HL-60 (cell line): ENCODE data around the gene PER1.
A peak's percentile ranks its signal among the peaks of the same experiment; 100 is the strongest.

Experiments
- DNase-seq, 2 experiments: peaks; one replicate each; pipeline ENCODE4 v3.0.0-alpha.2; 2010 to 2020; ENCODE audit warnings: low read depth in 1 of 2, low spot score in 1 of 2
- H3K27ac ChIP-seq: fragments of 250-450 bp; sonication (Bioruptor Pico); replicated peaks from 2 replicates; pipeline ENCODE4 v1.5.1; 2020; ENCODE audit warnings: mild to moderate bottlenecking, moderate library complexity
- H3K27me3 ChIP-seq: fragments of 250-450 bp; sonication (Bioruptor Pico); 2 replicates; pipeline ENCODE4 v1.5.1; 2021; ENCODE audit warnings: mild to moderate bottlenecking, moderate library complexity; ENCODE audit not compliant: insufficient read depth, poor library complexity, severe bottlenecking
- H3K4me3 ChIP-seq: replicated peaks from 2 replicates; pipeline ENCODE4 v1.5.1; 2011; ENCODE audit warnings: mild to moderate bottlenecking, control low read depth, low read length; ENCODE audit not compliant: insufficient read depth
- CTCF ChIP-seq: IDR thresholded peaks from one replicate; pipeline ENCODE4 v1.5.1; 2011; ENCODE audit warnings: low read length, control low read depth, inconsistent platforms; ENCODE audit not compliant: insufficient read depth
- POLR2AphosphoS5 ChIP-seq: IDR thresholded peaks from 2 replicates; pipeline ENCODE4 v1.6.1; 2012; ENCODE audit warnings: low read depth
- REST ChIP-seq: IDR thresholded peaks from 2 replicates; pipeline ENCODE4 v1.6.1; 2012; ENCODE audit warnings: low read depth; ENCODE audit not compliant: insufficient replicate concordance

PER1 gene

GRCh38 chr17:8159032-8159400 lies 6.8 kb upstream of the PER1 start:
- H3K27ac ChIP-seq, result no peak overlapping the region
- H3K4me3 ChIP-seq, result no peak overlapping the region
- H3K27me3 ChIP-seq, result no peaks in the 10 kb centered on the region
- DNase-seq, result no peak
- TF ChIP-seq REST (no peak), CTCF (no peak), POLR2AphosphoS5 (no peak)

GRCh38 chr17:8158267-8159031 lies 6.2 kb upstream of the PER1 start:
- no peak overlapping the region for H3K4me3 ChIP-seq

More at GRCh38 chr17:8158267-8159031, 6.2 kb upstream of the PER1 start:
- TF ChIP-seq CTCF (peak; percentile 41), POLR2AphosphoS5 (no peak), REST (no peak)
- H3K27ac ChIP-seq, result 0 out of 2 replicates have a peak overlapping the region, but pooled peaks have one; percentile 15
- H3K27me3 ChIP-seq, result no peaks in the 10 kb centered on the region
- DNase-seq, result peak; percentile 72 to 82
